Neuronal stem cell (in vitro differentiated cells): ENCODE data around the gene OBSCN.

Experiments
- DNase-seq: peaks from one replicate; pipeline ENCODE4 v3.0.0-alpha.2; 2013; ENCODE audit warnings: low spot score
- H2AFZ ChIP-seq: one replicate; pipeline ENCODE4 v1.6.1; 2013; ENCODE audit warnings: mild to moderate bottlenecking, low read length, inconsistent platforms
- H2AK5ac ChIP-seq: 2 replicates; pipeline ENCODE4 v1.6.1; 2013; ENCODE audit warnings: low read depth, mild to moderate bottlenecking, inconsistent platforms, low read length, moderate library complexity, mixed read lengths
- H2BK120ac ChIP-seq: 2 replicates; pipeline ENCODE4 v1.6.1; 2013; ENCODE audit warnings: low read depth, mild to moderate bottlenecking, inconsistent platforms, low read length, moderate library complexity, mixed read lengths
- H2BK12ac ChIP-seq: one replicate; pipeline ENCODE4 v1.6.1; 2013; ENCODE audit warnings: low read length, inconsistent platforms
- H2BK15ac ChIP-seq: 2 replicates; pipeline ENCODE4 v1.6.1; 2013; ENCODE audit warnings: mild to moderate bottlenecking, low read length, inconsistent platforms, mixed read lengths
- H2BK5ac ChIP-seq: one replicate; pipeline ENCODE4 v1.6.1; 2013; ENCODE audit warnings: inconsistent platforms, mild to moderate bottlenecking, low read length, moderate library complexity
- H3K14ac ChIP-seq: one replicate; pipeline ENCODE4 v1.6.1; 2013; ENCODE audit warnings: low read length, inconsistent platforms
- H3K18ac ChIP-seq: 2 replicates; pipeline ENCODE4 v1.6.1; 2013; ENCODE audit warnings: low read length, inconsistent platforms
- H3K23ac ChIP-seq: 2 replicates; pipeline ENCODE4 v1.6.1; 2013; ENCODE audit warnings: low read depth, mild to moderate bottlenecking, mixed read lengths, low read length, inconsistent platforms; ENCODE audit not compliant: poor library complexity
- H3K27ac ChIP-seq: replicated peaks from 3 replicates; pipeline ENCODE4 v1.5.1; 2013; ENCODE audit warnings: low read length, inconsistent platforms
- H3K27me3 ChIP-seq, 3 experiments: 2 replicates each; pipeline ENCODE4 v1.6.1; 2013; ENCODE audit warnings: low read length in 3 of 3, mild to moderate bottlenecking in 2 of 3, inconsistent platforms in 1 of 3, low read depth in 1 of 3, mixed read lengths in 1 of 3, moderate library complexity in 1 of 3; ENCODE audit not compliant: control insufficient read depth in 3 of 3, insufficient read depth in 3 of 3
- H3K36me3 ChIP-seq, 2 donors: replicated peaks in 1 of 2; 2 replicates each; pipeline ENCODE4 v1.6.1; 2013; ENCODE audit warnings: low read length in 2 of 2; ENCODE audit not compliant: control insufficient read depth in 2 of 2, insufficient read depth in 2 of 2
- H3K4ac ChIP-seq: 2 replicates; pipeline ENCODE4 v1.6.1; 2013; ENCODE audit warnings: inconsistent platforms, mild to moderate bottlenecking, low read length, moderate library complexity
- H3K4me1 ChIP-seq, 2 donors: 1 replicate in 1 of 2; 2 replicates in 1 of 2; pipeline ENCODE4 v1.6.1; 2013; ENCODE audit warnings: low read length in 2 of 2, low read depth in 1 of 2; ENCODE audit not compliant: control insufficient read depth in 2 of 2, insufficient read depth in 1 of 2
- H3K4me2 ChIP-seq: one replicate; pipeline ENCODE4 v1.6.1; 2013; ENCODE audit warnings: mild to moderate bottlenecking, low read length, inconsistent platforms; ENCODE audit not compliant: insufficient read depth, poor library complexity, severe bottlenecking
- H3K4me3 ChIP-seq, 2 donors: 2 replicates each; pipeline ENCODE4 v1.5.1; 2013; ENCODE audit warnings: low read length in 2 of 2, mild to moderate bottlenecking in 2 of 2, inconsistent platforms in 1 of 2, moderate library complexity in 1 of 2
- H3K79me1 ChIP-seq: one replicate; pipeline ENCODE4 v1.6.1; 2013; ENCODE audit warnings: low read depth, mild to moderate bottlenecking, inconsistent platforms, low read length, moderate library complexity
- H3K9ac ChIP-seq: one replicate; pipeline ENCODE4 v1.6.1; 2013; ENCODE audit warnings: mild to moderate bottlenecking, low read depth, low read length, inconsistent platforms; ENCODE audit not compliant: poor library complexity
- H3K9me3 ChIP-seq, 2 donors: replicated peaks in 1 of 2; 2 replicates each; pipeline versions ENCODE3 to v1.6.1; 2013; ENCODE audit warnings: low read length in 2 of 2, mild to moderate bottlenecking in 2 of 2, inconsistent platforms in 1 of 2, low read depth in 1 of 2, mixed read lengths in 1 of 2, moderate library complexity in 1 of 2; ENCODE audit not compliant: control insufficient read depth in 2 of 2, insufficient read depth in 1 of 2
- H4K8ac ChIP-seq: one replicate; pipeline ENCODE4 v1.6.1; 2013; ENCODE audit warnings: low read depth, mild to moderate bottlenecking, inconsistent platforms, low read length, moderate library complexity
- H4K91ac ChIP-seq: one replicate; pipeline ENCODE4 v1.6.1; 2013; ENCODE audit warnings: low read length, low read depth, mild to moderate bottlenecking, inconsistent platforms; ENCODE audit not compliant: poor library complexity
- WGBS, 2 donors: extraction: QIAGEN DNeasy Blood & Tissue Kit; methylation state at CpG; one replicate each; pipeline ENCODE4 v1.1.7; 2013; ENCODE audit warnings: missing lambda C conversion rate in 2 of 2, mixed read lengths in 1 of 2; ENCODE audit not compliant: insufficient read length in 2 of 2, insufficient replicate concordance in 1 of 2; ENCODE audit errors: extremely low coverage in 2 of 2; 5-methylcytosine and 5-hydroxymethylcytosine counted together

The OBSCN gene

DNA sequence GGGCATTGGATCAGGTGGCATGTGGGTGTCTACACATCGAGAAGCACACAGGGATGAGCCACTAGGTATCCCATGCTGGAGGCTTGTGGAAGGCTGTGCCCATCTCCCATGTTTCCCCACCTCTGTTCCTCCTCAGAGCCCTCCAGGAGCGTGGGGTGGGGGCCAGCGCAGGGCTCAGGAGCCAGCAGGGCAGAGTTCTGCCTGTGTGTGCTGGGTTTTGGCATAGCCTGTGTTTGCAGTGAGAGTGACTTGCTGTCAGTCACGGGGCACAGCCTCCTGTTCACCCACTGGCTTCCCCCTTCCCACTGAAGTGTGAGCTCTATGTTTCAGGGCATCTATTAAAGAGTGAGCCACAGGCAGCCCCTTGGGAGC is 31.8 kb upstream of the OBSCN start:
- no peaks in the 10 kb centered on the region for H3K27me3 ChIP-seq

DNA sequence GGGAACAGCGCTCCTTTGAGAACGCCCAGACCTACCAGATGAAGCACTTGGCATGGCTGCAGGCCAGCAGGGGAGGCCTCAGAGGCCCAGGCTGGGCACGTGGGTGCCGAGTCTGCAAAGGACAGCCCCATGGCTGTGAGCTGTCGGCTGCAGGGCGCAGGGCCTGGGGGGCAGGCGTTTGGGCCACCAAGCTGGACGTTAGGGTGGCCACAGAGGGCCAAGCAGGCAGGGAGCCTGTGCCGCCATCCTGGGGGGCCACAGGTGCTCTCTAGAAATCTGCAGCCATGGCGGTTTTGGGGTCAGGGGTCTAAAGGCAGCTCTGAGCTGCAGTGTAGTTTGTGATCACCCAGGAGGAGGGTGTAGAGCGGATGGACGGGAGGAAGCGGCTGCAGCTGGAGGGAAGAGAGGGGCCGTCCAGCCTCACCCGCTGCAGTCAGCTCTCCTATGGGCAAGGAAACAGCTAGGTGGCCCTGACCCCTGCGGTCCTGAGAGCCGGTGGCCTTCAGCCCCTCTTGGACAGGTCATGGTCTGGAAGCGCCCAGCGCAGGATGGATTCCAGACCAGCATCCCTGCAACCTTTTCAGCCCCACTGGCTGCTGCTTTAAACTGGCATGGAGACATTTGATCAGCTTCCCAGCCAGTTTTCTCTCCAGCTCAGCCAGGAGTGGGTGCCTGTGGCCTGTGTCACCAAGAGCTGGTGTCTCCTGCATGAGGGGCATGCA is 31.2 kb upstream of the OBSCN start:
- no peak overlapping the region for H3K4me3 ChIP-seq
- no peaks in the 10 kb centered on the region for H3K4me1 ChIP-seq
- H3K14ac ChIP-seq, result no peak overlapping the region
- H3K4ac ChIP-seq, result no peak overlapping the region
- H3K9me3 ChIP-seq, result no peaks in the 10 kb centered on the region
- no peak overlapping the region for H3K4me2 ChIP-seq
- peaks cover 2 to 25% of the 10 kb centered on the region in 2 donors for H3K36me3 ChIP-seq
- no peak overlapping the region for H2BK120ac ChIP-seq
- no peak overlapping the region for H2BK12ac ChIP-seq
- no peak overlapping the region for H4K91ac ChIP-seq
- H2BK15ac ChIP-seq, result no peak overlapping the region
- H3K23ac ChIP-seq, result peak overlapping the region; percentile 65
- H3K18ac ChIP-seq, result no peak overlapping the region
- H3K9ac ChIP-seq, result peak overlapping the region; percentile 50
- no peak overlapping the region for H2AK5ac ChIP-seq
- H3K27ac ChIP-seq, result no peak overlapping the region
- H3K79me1 ChIP-seq, result peaks cover 20% of the 10 kb centered on the region
- H3K27me3 ChIP-seq, result no peaks in the 10 kb centered on the region
- no peak for DNase-seq
- peak overlapping the region; percentile 53 for H2BK5ac ChIP-seq
- WGBS, 2 donors, result no CpG with 5 or more reads among the region's 19 CpGs
- H2AFZ ChIP-seq, result no peak overlapping the region
- no peak overlapping the region for H4K8ac ChIP-seq

More for the DNA sequence above, 31.8 kb upstream of the OBSCN start:
- Histone ChIP-seq H3K4ac (no peak overlapping the region), H2BK120ac (peak overlapping the region; percentile 61), H3K18ac (no peak overlapping the region), H3K9ac (no peak overlapping the region), H2BK15ac (no peak overlapping the region), H3K36me3 (peaks cover 2 to 25% of the 10 kb centered on the region in 2 donors), H3K27ac (no peak overlapping the region), H3K4me3 (no peak overlapping the region), H4K8ac (no peak overlapping the region), H2BK5ac (peak overlapping the region; percentile 53), H2AFZ (no peak overlapping the region), H3K9me3 (no peaks in the 10 kb centered on the region), H3K4me1 (no peaks in the 10 kb centered on the region), H3K4me2 (no peak overlapping the region), H4K91ac (no peak overlapping the region), H3K14ac (no peak overlapping the region), H3K79me1 (peaks cover 22% of the 10 kb centered on the region), H2BK12ac (no peak overlapping the region), H3K23ac (no peak overlapping the region), H2AK5ac (peak overlapping the region; percentile 21)
- DNase-seq, result no peak
- whole genome bisulfite sequencing, 2 donors, result no CpG with 5 or more reads among the region's 4 CpGs

DNA sequence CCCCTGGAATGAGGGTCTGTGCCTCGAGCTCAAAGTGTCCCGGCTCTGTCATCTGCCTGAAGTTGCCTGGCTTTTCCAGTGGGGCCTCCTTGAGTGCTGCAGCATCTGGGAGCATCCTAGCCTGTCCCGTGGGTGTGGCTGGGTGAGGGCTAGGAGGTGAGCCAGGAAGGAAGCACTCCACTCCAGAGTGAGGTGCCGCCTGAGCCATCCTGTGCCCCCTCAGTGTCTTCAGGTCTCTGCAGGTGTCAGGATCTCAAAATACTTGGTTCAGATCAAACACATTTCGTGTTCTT is 30.7 kb upstream of the OBSCN start:
- Histone ChIP-seq H3K9ac (no peak overlapping the region), H4K8ac (no peak overlapping the region)
- WGBS, 2 donors, result no CpG with 5 or more reads among the region's 5 CpGs

DNA sequence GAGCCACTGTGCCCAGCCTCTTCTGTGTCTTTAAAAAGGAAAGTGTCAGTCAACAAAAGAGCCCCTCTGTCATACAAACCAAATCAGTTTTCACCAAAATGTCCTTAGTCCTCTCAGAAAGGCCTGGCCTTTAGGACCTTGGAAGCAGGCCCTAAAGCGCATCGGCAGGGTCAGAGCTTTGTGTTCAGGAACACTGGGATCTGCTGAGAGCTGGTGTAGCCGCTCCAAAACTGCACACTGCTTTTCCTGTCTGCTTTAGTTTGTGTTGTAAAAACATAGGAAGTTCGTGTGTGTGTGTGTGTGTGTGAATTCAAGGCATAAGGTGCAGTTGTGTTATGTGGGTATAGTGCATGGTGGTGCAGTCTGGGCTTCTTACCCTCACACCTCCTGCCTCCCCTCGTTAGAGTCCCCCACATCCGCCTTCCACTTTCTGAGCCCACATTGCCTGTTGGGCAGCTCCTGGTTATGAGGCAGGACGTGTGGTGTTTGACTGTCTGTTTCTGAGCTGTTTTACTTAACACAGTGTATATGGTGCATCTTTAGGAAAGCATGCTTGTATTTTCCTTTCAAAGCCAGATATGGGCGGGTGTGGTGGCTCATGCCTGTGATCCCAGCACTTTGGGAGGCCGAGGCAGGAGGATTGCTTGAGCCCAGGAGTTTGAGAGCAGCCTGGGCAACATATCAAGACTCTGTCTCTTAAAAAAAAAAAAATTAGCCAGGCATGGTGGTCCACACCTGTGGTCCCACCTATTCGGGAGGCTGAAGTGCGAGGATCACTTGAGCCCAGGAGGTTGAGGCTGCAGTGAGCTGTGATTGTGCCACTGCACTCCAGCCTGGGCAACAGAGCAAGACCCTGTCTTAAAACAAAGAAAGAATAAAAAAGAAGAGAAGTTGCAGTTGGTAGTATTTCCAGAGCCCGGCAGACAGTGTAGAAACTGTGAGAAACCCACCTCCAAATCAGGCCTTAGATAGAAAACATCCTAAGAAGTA is 29.8 kb upstream of the OBSCN start:
- WGBS, 2 donors, result no CpG with 5 or more reads among the region's 12 CpGs
- Histone ChIP-seq H3K27me3 (no peaks in the 10 kb centered on the region), H2BK120ac (no peak overlapping the region), H3K18ac (no peak overlapping the region), H3K4me1 (no peaks in the 10 kb centered on the region), H3K27ac (no peak overlapping the region), H2BK5ac (no peak overlapping the region), H2AFZ (no peak overlapping the region), H3K14ac (peak overlapping the region; percentile 38), H3K9me3 (no peaks in the 10 kb centered on the region), H3K4me2 (no peak overlapping the region), H3K4ac (no peak overlapping the region), H4K8ac (no peak overlapping the region), H3K9ac (no peak overlapping the region), H4K91ac (no peak overlapping the region), H3K36me3 (peaks cover 2 to 25% of the 10 kb centered on the region in 2 donors), H2BK12ac (no peak overlapping the region), H3K23ac (no peak overlapping the region), H3K79me1 (peaks cover 14% of the 10 kb centered on the region), H3K4me3 (no peak overlapping the region), H2BK15ac (no peak overlapping the region), H2AK5ac (no peak overlapping the region)
- no peak for DNase-seq

More for the DNA sequence above, 30.7 kb upstream of the OBSCN start:
- Histone ChIP-seq H3K18ac (no peak overlapping the region), H2BK5ac (no peak overlapping the region), H3K23ac (peak overlapping the region; percentile 65), H3K9me3 (no peaks in the 10 kb centered on the region), H3K27ac (no peak overlapping the region), H2BK12ac (no peak overlapping the region), H3K14ac (no peak overlapping the region), H3K4me2 (no peak overlapping the region), H3K27me3 (no peaks in the 10 kb centered on the region), H3K4me3 (no peak overlapping the region), H2AFZ (no peak overlapping the region), H3K4ac (no peak overlapping the region), H2AK5ac (no peak overlapping the region), H4K91ac (no peak overlapping the region), H3K36me3 (peaks cover 2 to 25% of the 10 kb centered on the region in 2 donors), H3K4me1 (no peaks in the 10 kb centered on the region), H2BK120ac (no peak overlapping the region), H2BK15ac (no peak overlapping the region), H3K79me1 (peaks cover 19% of the 10 kb centered on the region)
- no peak for DNase-seq
